ENCODE data around the gene PRKAA2. TPM values are rescaled to one million over a fixed set of nuclear protein-coding genes. Genes with fewer than 3 reads are reported as not detected.

PRKAA2 gene
- total and polyA plus RNA-seq, 8 donors = 0.93 to 15.4 (median 5.8) TPM

- TF ChIP-seq EP300 (IDR thresholded peaks at IDR 0.05) (no peak), POLR2AphosphoS5 (IDR thresholded peaks at IDR 0.05) (no peak), CTCF (IDR thresholded peaks at IDR 0.05) (no peak), POLR2A (IDR thresholded peaks at IDR 0.05) (no peak)
- no peak overlapping the region for H3K27ac ChIP-seq
- H3K36me3 ChIP-seq = no peaks in the 10 kb centered on the region
- H3K9me3 ChIP-seq = peaks cover 4 to 14% (median 8%) of the 10 kb centered on the region in 4 donors
- DNase-seq = no peak
- H3K4me1 ChIP-seq = peaks cover 0 to 12% (median 2%) of the 10 kb centered on the region in 4 donors
- H3K4me3 ChIP-seq = no peak overlapping the region
- 78 to 92% (median 87%) methylated on average over 4 of the region's 4 CpGs for WGBS, 5 donors
- H3K27me3 ChIP-seq = no peaks in the 10 kb centered on the region
- intact Hi-C loops (cut with DNase I; ENCODE audit: low total_unique reads) = no loop called here
Observed at GRCh38 chr1:56658254-56658653, 13.1 kb downstream of the PRKAA2 start.

- Histone ChIP-seq H3K9me3 (peaks cover 4 to 14% (median 8%) of the 10 kb centered on the region in 4 donors), H3K27me3 (no peaks in the 10 kb centered on the region), H3K4me1 (no peaks in the 10 kb centered on the region), H3K36me3 (no peaks in the 10 kb centered on the region), H3K27ac (no peak overlapping the region), H3K4me3 (no peak overlapping the region)
- DNase-seq = no peak
- intact Hi-C loops (cut with DNase I; ENCODE audit: low total_unique reads) = no loop called here
- TF ChIP-seq POLR2AphosphoS5 (IDR thresholded peaks at IDR 0.05) = no peak
- no peak for TF ChIP-seq CTCF (IDR thresholded peaks at IDR 0.05)
- no peak for TF ChIP-seq EP300 (IDR thresholded peaks at IDR 0.05)
- TF ChIP-seq POLR2A (IDR thresholded peaks at IDR 0.05) = no peak
- 41 to 63% (median 47%) methylated on average over 1 of the region's 1 CpG for WGBS, 5 donors
Observed at GRCh38 chr1:56660293-56660692, 15.2 kb downstream of the PRKAA2 start.

GRCh38 chr1:56663846-56664245 is 18.7 kb downstream of the PRKAA2 start:
- no peak overlapping the region for H3K4me3 ChIP-seq
- no peaks in the 10 kb centered on the region for H3K4me1 ChIP-seq
- no peak for TF ChIP-seq POLR2AphosphoS5 (IDR thresholded peaks at IDR 0.05)
- TF ChIP-seq POLR2A (IDR thresholded peaks at IDR 0.05) = no peak
- TF ChIP-seq CTCF (IDR thresholded peaks at IDR 0.05) = no peak
- TF ChIP-seq EP300 (IDR thresholded peaks at IDR 0.05) = no peak
- H3K27me3 ChIP-seq = no peaks in the 10 kb centered on the region
- intact Hi-C loops (cut with DNase I; ENCODE audit: low total_unique reads) = no loop called here
- 90 to 95% (median 93%) methylated on average over 3 of the region's 3 CpGs for WGBS, 5 donors
- no peaks in the 10 kb centered on the region for H3K9me3 ChIP-seq
- DNase-seq = no peak
- no peaks in the 10 kb centered on the region for H3K36me3 ChIP-seq
- no peak overlapping the region for H3K27ac ChIP-seq

GRCh38 chr1:56665384-56665783 is 20.3 kb downstream of the PRKAA2 start:
- Histone ChIP-seq H3K36me3 (no peaks in the 10 kb centered on the region), H3K27ac (no peak overlapping the region), H3K4me3 (no peak overlapping the region), H3K4me1 (no peaks in the 10 kb centered on the region), H3K27me3 (no peaks in the 10 kb centered on the region), H3K9me3 (no peaks in the 10 kb centered on the region)
- intact Hi-C loops (cut with DNase I; ENCODE audit: low total_unique reads) = no loop called here
- DNase-seq = no peak
- TF ChIP-seq CTCF (IDR thresholded peaks at IDR 0.05) (no peak), EP300 (IDR thresholded peaks at IDR 0.05) (no peak), POLR2AphosphoS5 (IDR thresholded peaks at IDR 0.05) (no peak), POLR2A (IDR thresholded peaks at IDR 0.05) (no peak)
- WGBS, 5 donors = 94 to 97% (median 95%) methylated on average over 1 of the region's 1 CpG
